Neutrophil (primary cell): ENCODE results near the gene CORO6.

Experiments used
- H3K27ac ChIP-seq: fragments of 200-600 bp; sonication (generic); 2 replicates; pipeline ENCODE4 v1.5.1; 2016; ENCODE audit warnings: mild to moderate bottlenecking, moderate library complexity
- H3K27me3 ChIP-seq: fragments of 200-600 bp; sonication (generic); 2 replicates; pipeline ENCODE4 v1.6.0; 2016; ENCODE audit warnings: mild to moderate bottlenecking
- H3K36me3 ChIP-seq: fragments of 200-600 bp; sonication (generic); 2 replicates; pipeline ENCODE4 v1.5.1; 2017
- H3K4me1 ChIP-seq, 2 experiments: fragments of 200-600 bp in 1 of 2; sonication (generic) in 1 of 2; 1 replicate in 1 of 2; 2 replicates in 1 of 2; pipeline versions ENCODE4 v1.5.1 to v1.6.1; 2013 to 2016; ENCODE audit warnings: low read depth in 1 of 2, low read length in 1 of 2, mild to moderate bottlenecking in 1 of 2, moderate library complexity in 1 of 2; ENCODE audit not compliant: control insufficient read depth in 1 of 2, insufficient read depth in 1 of 2
- H3K4me3 ChIP-seq, 2 experiments: fragments of 200-600 bp in 1 of 2; sonication (generic) in 1 of 2; 1 replicate in 1 of 2; 2 replicates in 1 of 2; pipeline ENCODE4 v1.5.1; 2013 to 2016; ENCODE audit warnings: low read depth in 1 of 2, low read length in 1 of 2, mild to moderate bottlenecking in 1 of 2, moderate library complexity in 1 of 2
- H3K9me3 ChIP-seq: fragments of 200-600 bp; sonication (generic); 2 replicates; pipeline ENCODE4 v1.5.1; 2016
- CTCF ChIP-seq: fragments of 200-600 bp; sonication (generic); IDR thresholded peaks from 2 replicates; pipeline ENCODE4 v1.5.1; 2016; ENCODE audit warnings: antibody characterized with exemption

Gene CORO6

GRCh38 chr17:29586676-29587469, 35.8 kb downstream of the CORO6 start:
- no peak for TF ChIP-seq CTCF
- Histone ChIP-seq H3K9me3 (no peaks in the 10 kb centered on the region), H3K4me3 (no peak overlapping the region), H3K27me3 (peaks cover 34% of the 10 kb centered on the region), H3K27ac (no peak overlapping the region), H3K4me1 (peaks cover 42 to 46% of the 10 kb centered on the region in 2 experiments), H3K36me3 (peaks cover 5% of the 10 kb centered on the region)

- peaks cover 29% of the 10 kb centered on the region in 2 experiments for H3K4me1 ChIP-seq
- no peak for TF ChIP-seq CTCF
- peaks cover 18% of the 10 kb centered on the region for H3K27me3 ChIP-seq
- H3K27ac ChIP-seq = no peak overlapping the region
- H3K9me3 ChIP-seq = no peaks in the 10 kb centered on the region
- peaks cover 10% of the 10 kb centered on the region for H3K36me3 ChIP-seq
- H3K4me3 ChIP-seq = no peak overlapping the region
Observed at GRCh38 chr17:29585080-29585751, 37.5 kb downstream of the CORO6 start.

GRCh38 chr17:29584452-29585079, 38.1 kb downstream of the CORO6 start:
- peaks cover 12% of the 10 kb centered on the region for H3K27me3 ChIP-seq
- peaks cover 23% of the 10 kb centered on the region in 2 experiments for H3K4me1 ChIP-seq
- no peak for TF ChIP-seq CTCF
- H3K9me3 ChIP-seq = no peaks in the 10 kb centered on the region
- no peak overlapping the region for H3K27ac ChIP-seq
- peaks cover 10% of the 10 kb centered on the region for H3K36me3 ChIP-seq
- no peak overlapping the region for H3K4me3 ChIP-seq

DNA sequence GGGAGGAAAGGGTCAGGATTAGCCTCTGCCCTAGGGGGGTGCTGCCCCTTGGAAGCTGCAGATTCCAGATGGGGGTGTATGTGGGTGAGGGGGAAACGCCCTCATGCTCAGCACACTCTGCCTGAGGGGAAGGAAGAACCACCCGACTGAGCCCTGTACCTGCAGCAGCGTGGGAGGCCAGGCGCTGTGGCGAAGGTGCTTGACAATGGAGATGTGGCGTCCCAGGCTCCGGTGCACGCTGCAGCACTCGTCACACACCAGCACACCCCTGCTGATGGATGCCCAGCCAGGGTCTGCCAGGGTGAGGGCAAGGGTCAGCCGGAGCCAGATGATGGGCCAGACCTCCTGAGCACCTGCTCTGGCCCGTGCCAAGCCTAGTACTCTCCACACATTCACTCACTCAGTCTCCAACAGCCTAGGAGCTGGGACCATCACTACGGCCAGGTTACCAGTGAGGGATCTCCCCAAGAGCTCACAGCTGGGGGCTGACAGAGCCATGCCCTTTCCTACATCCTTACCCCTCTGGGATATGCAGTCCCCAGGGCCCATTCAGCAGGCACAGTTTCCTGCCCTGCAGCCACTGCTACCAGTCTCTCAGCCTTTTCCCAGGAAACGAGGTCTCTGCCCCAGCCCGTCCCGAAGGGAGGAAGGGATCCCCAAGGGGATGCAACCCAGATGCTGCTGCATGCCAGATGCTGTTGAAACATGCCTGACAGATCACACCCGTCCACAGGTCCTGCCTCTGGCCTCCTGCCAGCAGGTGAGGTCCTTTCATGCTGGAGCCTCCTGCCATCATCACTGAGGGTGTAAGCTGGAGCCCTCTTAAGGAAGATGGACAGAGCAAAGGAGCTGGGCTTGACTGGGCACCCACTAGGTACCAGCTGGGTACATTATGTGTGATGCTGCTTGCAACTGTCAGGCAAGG, 39.1 kb downstream of the CORO6 start:
- Histone ChIP-seq H3K36me3 (peaks cover 10% of the 10 kb centered on the region), H3K27ac (no peak overlapping the region), H3K9me3 (no peaks in the 10 kb centered on the region), H3K27me3 (peaks cover 9% of the 10 kb centered on the region), H3K4me3 (no peak overlapping the region), H3K4me1 (peaks cover 20% of the 10 kb centered on the region in 2 experiments)
- no peak for TF ChIP-seq CTCF

GRCh38 chr17:29582772-29583171, 39.9 kb downstream of the CORO6 start:
- H3K4me3 ChIP-seq = no peak overlapping the region
- H3K4me1 ChIP-seq = peaks cover 12% of the 10 kb centered on the region in 2 experiments
- peaks cover 15% of the 10 kb centered on the region for H3K36me3 ChIP-seq
- TF ChIP-seq CTCF = no peak
- no peaks in the 10 kb centered on the region for H3K9me3 ChIP-seq
- no peak overlapping the region for H3K27ac ChIP-seq
- H3K27me3 ChIP-seq = peaks cover under 1% of the 10 kb centered on the region
